Activated naive CD4-positive, alpha-beta T cell treated with anti-CD3 and anti-CD28 coated beads, Interleukin-2, amount 50 U/mL, for 24 hours (primary cell): ENCODE results near the gene METAP2.
"Not testable (repeated sequence)": the region's sequence is repeated elsewhere in the genome, so short reads cannot be mapped to it uniquely, and the experiment has no call there.

Experiments
- H3K27ac Mint-ChIP-seq: one replicate; pipeline ENCODE4 v1.8.0; 2021; ENCODE audit warnings: mild to moderate bottlenecking, mixed read lengths
- H3K27me3 Mint-ChIP-seq: one replicate; pipeline ENCODE4 v1.8.0; 2021; ENCODE audit warnings: mixed read lengths
- H3K36me3 Mint-ChIP-seq: one replicate; pipeline ENCODE4 v1.8.0; 2021; ENCODE audit warnings: mixed read lengths
- H3K4me1 Mint-ChIP-seq: one replicate; pipeline ENCODE4 v1.8.0; 2021; ENCODE audit warnings: mixed read lengths
- H3K4me3 Mint-ChIP-seq: one replicate; pipeline ENCODE4 v1.8.0; 2021; ENCODE audit warnings: mild to moderate bottlenecking, mixed read lengths
- H3K9me3 Mint-ChIP-seq: one replicate; pipeline ENCODE4 v1.8.0; 2021; ENCODE audit warnings: mixed read lengths

Gene METAP2

DNA sequence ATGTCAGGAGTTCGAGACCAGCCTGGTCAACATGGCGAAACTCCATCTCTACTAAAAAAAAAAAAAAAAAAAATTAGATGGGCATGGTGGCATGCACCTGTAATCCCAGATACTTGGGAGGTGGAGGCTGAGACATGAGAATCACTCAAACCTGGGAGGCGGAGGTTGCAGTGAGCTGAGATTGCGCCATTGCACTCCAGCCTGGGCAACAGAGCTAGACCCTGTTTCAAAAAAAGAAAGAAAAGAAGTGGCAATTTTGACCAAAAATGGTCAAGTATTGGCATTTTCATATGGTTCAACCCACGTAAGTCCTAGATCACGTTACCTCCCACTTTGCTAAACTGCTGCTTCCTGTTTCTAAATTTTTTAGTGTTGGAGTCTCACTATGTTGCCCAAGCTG, 8.6 kb downstream of the METAP2 start:
- not testable (repeated sequence) for H3K27ac Mint-ChIP-seq, H3K9me3 Mint-ChIP-seq, H3K4me3 Mint-ChIP-seq, H3K27me3 Mint-ChIP-seq
- Mint-ChIP-seq H3K4me1 (peaks cover 57% of the 10 kb centered on the region), H3K36me3 (peaks cover 18% of the 10 kb centered on the region)

DNA sequence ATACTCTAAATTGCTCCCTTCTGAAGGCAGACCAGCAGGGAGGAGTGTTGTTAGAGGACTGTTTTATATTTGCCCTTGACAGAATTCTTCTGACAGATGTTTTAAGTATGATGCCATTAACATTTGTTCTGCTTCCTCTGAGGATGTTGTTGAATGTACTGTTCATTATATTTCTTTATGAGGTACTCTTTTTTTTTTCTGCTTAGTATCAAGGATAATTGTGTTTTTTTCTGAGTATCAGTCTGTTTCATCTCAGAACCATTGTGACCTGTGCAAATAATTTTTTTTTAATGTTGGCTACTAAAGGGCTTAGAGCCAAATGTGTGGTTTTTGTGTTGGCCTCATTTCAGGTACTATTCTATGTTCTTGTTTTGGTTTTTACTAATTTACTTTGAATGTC, 10.6 kb downstream of the METAP2 start:
- Mint-ChIP-seq H3K4me3 (no peak overlapping the region), H3K4me1 (peaks cover 38% of the 10 kb centered on the region), H3K27ac (peak overlapping the region; percentile 10), H3K9me3 (no peaks in the 10 kb centered on the region), H3K36me3 (peaks cover 14% of the 10 kb centered on the region), H3K27me3 (no peaks in the 10 kb centered on the region)

DNA sequence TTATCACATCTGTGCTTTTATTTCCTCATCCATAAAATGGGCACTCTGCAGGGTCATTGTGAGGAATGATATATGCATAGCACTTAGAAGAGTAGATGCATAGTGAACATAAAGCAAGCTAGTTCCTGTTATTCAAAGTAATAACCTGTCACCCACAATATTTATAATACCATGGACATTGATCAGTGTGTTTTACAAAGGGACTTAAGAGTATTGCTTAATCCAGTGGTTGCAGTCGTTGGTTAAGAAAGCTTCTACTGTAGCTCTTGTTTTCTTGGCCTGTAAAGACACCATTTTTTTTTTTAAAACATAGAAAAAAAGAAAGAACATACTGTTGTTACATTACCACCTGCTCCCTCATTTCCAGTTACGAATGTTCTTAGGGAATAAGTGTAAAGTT, 13.1 kb downstream of the METAP2 start:
- H3K4me3 Mint-ChIP-seq = no peak overlapping the region
- peaks cover 13% of the 10 kb centered on the region for H3K36me3 Mint-ChIP-seq
- no peaks in the 10 kb centered on the region for H3K9me3 Mint-ChIP-seq
- no peak overlapping the region for H3K27ac Mint-ChIP-seq
- H3K4me1 Mint-ChIP-seq = peaks cover 21% of the 10 kb centered on the region
- H3K27me3 Mint-ChIP-seq = no peaks in the 10 kb centered on the region

DNA sequence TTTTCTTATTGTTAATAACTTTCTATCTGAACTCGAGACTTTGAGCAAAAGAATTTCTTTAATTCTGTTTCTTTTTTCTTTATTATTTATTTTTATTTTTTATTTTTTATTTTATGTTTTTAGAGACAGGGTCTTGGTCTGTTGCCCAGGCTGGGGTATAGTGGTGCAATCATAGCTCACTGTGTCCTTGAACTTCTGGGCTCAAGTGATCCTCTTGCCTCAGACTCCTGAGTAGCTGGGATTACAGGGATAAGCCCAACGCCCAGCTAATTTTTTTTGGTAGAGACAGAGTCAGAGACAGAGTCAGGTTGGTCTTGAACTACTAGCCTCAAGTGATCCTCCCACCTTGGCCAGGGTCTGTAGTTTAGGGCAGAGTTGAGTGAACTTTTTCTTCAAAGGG, 18.5 kb downstream of the METAP2 start:
- no peak overlapping the region for H3K27ac Mint-ChIP-seq
- no peaks in the 10 kb centered on the region for H3K9me3 Mint-ChIP-seq
- H3K4me1 Mint-ChIP-seq = peaks cover 8% of the 10 kb centered on the region
- H3K36me3 Mint-ChIP-seq = peaks cover 26% of the 10 kb centered on the region
- no peak overlapping the region for H3K4me3 Mint-ChIP-seq
- no peaks in the 10 kb centered on the region for H3K27me3 Mint-ChIP-seq

DNA sequence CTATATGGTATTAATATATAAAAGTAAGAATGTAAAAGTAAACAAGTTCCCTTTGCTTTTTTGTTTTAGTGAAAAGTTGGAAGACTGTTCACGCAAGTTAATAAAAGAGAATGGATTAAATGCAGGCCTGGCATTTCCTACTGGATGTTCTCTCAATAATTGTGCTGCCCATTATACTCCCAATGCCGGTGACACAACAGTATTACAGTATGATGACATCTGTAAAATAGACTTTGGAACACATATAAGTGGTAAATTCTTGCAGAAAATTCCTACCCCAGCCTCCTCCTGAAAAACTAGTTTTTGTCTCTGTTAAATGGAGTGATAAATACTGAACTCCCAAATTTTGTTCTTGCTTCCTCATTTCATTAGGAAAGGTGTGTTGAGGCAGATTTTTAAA, 20.9 kb downstream of the METAP2 start:
- Mint-ChIP-seq H3K4me1 (peaks cover 15% of the 10 kb centered on the region), H3K9me3 (no peaks in the 10 kb centered on the region), H3K27ac (no peak overlapping the region), H3K36me3 (peaks cover 41% of the 10 kb centered on the region), H3K4me3 (no peak overlapping the region), H3K27me3 (no peaks in the 10 kb centered on the region)

DNA sequence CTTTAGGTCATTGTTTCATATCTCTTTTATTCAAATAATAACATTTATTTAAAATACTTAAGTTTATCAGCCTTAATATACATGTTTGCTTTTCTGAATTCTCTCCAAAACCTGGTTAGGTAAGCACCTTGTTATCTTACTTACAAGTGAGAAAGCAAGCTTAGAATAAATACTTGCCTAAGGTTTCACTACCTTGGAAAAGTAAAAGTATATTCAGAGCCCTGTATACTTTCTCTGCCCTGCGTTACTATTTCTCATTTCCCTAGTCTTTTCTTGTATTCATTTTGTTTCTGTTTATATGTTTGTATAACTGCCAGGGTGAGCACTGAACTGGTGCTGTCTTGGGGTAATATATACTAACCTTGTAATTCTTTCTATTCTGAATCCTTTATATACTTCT, 21.5 kb downstream of the METAP2 start:
- H3K27ac Mint-ChIP-seq = no peak overlapping the region
- no peak overlapping the region for H3K4me3 Mint-ChIP-seq
- peaks cover 19% of the 10 kb centered on the region for H3K4me1 Mint-ChIP-seq
- no peaks in the 10 kb centered on the region for H3K27me3 Mint-ChIP-seq
- H3K36me3 Mint-ChIP-seq = peaks cover 46% of the 10 kb centered on the region
- no peaks in the 10 kb centered on the region for H3K9me3 Mint-ChIP-seq

DNA sequence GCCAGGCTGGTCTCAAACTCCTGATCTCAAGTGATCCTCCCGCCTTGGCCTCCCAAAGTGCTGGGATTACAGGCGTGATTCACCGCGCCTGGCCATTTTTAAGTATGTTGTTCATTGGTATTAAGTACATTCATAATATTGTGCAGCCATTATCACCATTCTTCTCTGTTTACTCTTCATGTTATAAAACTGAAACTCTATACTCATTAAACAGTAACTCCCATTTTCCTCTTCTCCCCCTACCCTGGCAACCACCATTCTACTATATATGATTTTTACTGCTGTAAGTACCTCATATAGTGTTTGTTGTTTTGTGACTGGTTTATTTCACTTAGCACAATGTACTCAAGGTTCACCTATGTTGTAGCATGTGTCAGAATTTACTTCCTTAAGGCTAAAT, 23.1 kb downstream of the METAP2 start:
- H3K27ac Mint-ChIP-seq = peak overlapping the region; percentile 57
- no peaks in the 10 kb centered on the region for H3K9me3 Mint-ChIP-seq
- H3K4me1 Mint-ChIP-seq = peaks cover 16% of the 10 kb centered on the region
- H3K4me3 Mint-ChIP-seq = no peak overlapping the region
- H3K27me3 Mint-ChIP-seq = no peaks in the 10 kb centered on the region
- peaks cover 46% of the 10 kb centered on the region for H3K36me3 Mint-ChIP-seq

DNA sequence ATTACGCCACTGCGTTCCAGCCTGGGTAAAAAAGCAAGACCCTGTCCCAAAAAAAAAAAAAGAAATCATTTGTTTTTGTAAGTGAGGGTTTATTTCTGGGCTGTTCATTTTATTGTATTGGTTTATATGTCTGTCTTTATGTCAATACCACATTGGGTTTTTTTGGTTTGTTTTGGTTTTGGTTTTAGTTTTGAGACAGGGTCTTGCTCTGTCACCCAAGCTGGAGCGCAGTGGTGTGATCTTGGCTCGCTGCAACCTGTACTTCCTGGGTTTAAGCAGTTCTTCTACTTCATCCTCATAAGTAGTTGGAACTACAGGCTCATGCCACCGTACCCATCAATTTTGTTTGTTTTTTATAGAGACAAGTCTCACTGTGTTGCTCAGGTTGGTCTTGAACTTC, 25.0 kb downstream of the METAP2 start:
- H3K36me3 Mint-ChIP-seq = peaks cover 60% of the 10 kb centered on the region

DNA sequence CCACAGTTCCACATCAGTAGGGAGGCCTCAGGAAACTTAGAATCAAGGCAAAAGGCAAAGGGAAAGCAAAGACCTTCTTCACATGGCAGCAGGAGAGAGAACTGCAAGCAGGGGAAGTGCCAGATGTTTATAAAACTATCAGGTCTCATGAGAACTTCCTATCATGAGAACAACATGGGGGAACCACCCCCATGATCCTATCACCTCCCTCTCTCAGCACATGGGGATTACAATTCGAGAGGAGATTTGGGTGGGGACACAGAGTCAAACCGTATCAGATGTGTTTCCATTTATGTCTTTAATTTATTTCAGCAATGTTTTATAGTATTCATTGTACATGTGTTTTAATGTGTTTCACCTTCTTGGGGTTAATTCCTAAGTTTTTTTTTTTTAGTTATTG, 25.8 kb downstream of the METAP2 start:
- H3K9me3 Mint-ChIP-seq = no peaks in the 10 kb centered on the region
- H3K4me3 Mint-ChIP-seq = no peak overlapping the region
- H3K4me1 Mint-ChIP-seq = peaks cover 34% of the 10 kb centered on the region
- peaks cover 60% of the 10 kb centered on the region for H3K36me3 Mint-ChIP-seq
- peak overlapping the region; percentile 46 for H3K27ac Mint-ChIP-seq
- H3K27me3 Mint-ChIP-seq = no peaks in the 10 kb centered on the region

More for the DNA sequence above, 25.0 kb downstream of the METAP2 start:
- no peak overlapping the region for H3K27ac Mint-ChIP-seq
- peaks cover 33% of the 10 kb centered on the region for H3K4me1 Mint-ChIP-seq
- no peak overlapping the region for H3K4me3 Mint-ChIP-seq
- H3K27me3 Mint-ChIP-seq = no peaks in the 10 kb centered on the region
- H3K9me3 Mint-ChIP-seq = no peaks in the 10 kb centered on the region

DNA sequence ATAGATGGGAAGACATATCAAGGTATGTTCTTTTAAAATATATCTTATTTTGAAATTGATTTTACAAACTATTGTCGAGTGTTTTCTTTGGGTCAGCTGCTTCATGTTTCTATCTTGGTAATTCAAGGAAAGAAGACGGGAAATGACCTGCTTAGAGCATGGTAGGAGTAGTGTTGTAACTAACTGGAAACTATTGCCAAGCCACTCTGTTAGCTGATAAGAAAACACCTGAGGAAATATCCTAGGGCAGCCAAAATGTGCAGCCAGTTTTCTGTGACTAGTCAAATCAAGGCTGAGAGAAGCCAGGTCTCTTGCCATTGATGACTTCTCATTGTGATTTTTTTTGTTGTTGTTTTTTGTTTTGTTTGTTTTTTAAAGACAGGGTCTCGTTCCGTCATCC, 30.2 kb downstream of the METAP2 start:
- Mint-ChIP-seq H3K4me1 (peaks cover 39% of the 10 kb centered on the region), H3K9me3 (no peaks in the 10 kb centered on the region), H3K27me3 (no peaks in the 10 kb centered on the region), H3K27ac (peak overlapping the region; percentile 62), H3K4me3 (no peak overlapping the region), H3K36me3 (peaks cover 43% of the 10 kb centered on the region)

DNA sequence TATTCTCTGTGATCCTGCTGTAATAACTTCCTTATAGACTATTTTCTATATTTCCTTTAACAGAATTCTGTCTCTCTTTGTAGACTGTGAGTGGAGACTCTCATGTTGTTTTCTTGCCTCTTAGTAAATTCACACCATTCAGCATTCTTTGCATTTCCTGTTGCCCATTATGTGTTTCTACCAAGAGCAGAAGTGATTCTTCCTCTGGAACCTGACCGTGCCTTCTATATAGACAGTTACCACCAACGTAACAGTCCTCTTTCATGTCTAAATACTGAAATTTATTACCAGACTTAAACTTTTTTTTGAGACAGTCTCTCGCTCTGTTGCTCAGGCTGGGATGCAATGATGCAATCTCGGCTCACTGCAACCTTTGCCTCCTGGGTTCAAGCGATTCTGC, 31.1 kb downstream of the METAP2 start:
- peaks cover 36% of the 10 kb centered on the region for H3K36me3 Mint-ChIP-seq
- no peak overlapping the region for H3K27ac Mint-ChIP-seq
- no peaks in the 10 kb centered on the region for H3K27me3 Mint-ChIP-seq
- peaks cover 36% of the 10 kb centered on the region for H3K4me1 Mint-ChIP-seq
- H3K4me3 Mint-ChIP-seq = no peak overlapping the region
- H3K9me3 Mint-ChIP-seq = no peaks in the 10 kb centered on the region

DNA sequence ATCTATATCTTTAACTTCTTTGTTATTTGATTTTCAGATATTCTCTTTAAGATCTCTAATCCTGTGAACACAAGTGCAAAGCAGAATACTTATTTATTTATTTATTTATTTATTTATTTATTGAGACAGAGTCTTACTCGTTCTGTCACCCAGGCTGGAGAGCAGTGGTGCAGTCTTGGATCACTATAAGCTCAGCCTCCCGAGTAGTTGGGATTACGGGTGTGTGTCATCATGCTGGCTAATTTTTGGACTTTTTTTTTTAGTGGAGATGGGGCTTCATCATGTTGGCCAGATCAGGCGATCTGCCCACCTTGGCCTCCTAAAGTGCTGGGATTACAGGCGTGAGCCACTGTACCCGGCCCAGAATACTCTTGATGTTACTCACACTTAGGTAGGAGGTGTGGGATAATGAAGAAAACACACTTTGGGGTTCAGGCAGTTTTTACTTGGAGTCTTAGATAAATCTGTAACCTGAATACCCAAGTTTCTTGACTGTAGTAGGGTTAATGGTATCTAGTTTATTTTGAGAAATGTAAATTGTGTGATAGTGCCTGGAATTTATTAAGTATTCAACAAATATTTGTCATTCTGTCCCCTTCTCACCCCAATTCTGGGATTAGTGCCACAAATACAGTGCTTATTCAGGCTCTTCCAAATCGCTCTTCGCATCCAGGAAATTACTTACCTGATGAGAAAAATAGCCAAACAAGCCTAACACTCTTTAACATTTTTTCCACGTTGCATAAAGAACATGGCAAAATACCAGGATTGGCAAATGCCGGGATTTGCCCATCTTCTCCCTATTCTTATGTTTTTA, 33.0 kb downstream of the METAP2 start:
- Mint-ChIP-seq H3K27me3 (no peaks in the 10 kb centered on the region), H3K4me1 (peaks cover 31% of the 10 kb centered on the region), H3K27ac (no peak overlapping the region), H3K9me3 (no peaks in the 10 kb centered on the region), H3K4me3 (no peak overlapping the region), H3K36me3 (peaks cover 36% of the 10 kb centered on the region)

DNA sequence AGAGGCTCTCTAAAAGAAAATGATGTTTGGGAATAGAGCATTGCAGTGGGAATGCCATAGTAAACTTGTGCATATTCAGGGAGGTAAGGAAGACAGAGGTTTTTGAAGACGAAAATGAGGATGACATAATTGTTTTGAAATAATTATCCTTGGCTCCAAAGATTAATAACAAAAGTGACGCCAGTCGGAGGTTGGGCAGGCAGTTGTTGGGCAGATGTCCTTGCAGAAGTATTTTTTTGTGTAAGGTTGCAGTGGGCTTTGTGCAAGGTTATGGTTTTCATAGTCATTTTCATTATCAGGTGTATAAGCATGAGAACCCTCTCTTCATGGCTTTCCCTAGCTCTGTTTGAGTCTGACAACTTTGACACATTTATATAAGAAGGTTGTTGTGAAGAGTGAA, 35.3 kb downstream of the METAP2 start:
- no peaks in the 10 kb centered on the region for H3K27me3 Mint-ChIP-seq
- H3K27ac Mint-ChIP-seq = no peak overlapping the region
- H3K4me1 Mint-ChIP-seq = peaks cover 13% of the 10 kb centered on the region
- H3K4me3 Mint-ChIP-seq = no peak overlapping the region
- no peaks in the 10 kb centered on the region for H3K9me3 Mint-ChIP-seq
- H3K36me3 Mint-ChIP-seq = peaks cover 28% of the 10 kb centered on the region

DNA sequence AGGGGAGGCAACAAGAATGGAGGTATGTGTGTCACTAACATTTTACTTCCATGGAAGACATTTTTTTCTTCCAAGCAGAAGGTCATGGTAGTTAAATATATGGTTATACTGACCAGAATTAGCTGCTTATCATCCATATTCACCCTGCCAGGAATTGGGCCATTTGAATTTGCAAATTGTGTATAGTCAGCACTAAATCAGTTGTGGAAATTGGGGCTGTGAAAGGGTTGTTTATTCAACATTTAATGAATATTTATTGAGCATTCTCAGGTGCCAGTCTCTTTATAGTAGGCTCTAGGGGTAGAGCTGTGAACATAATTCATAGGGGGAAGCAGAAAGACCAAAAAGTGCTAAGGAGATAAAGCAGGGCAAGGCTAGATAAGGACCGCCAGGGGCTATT, 38.0 kb downstream of the METAP2 start:
- H3K9me3 Mint-ChIP-seq = no peaks in the 10 kb centered on the region
- peaks cover 26% of the 10 kb centered on the region for H3K36me3 Mint-ChIP-seq
- peaks cover 15% of the 10 kb centered on the region for H3K4me1 Mint-ChIP-seq
- no peak overlapping the region for H3K27ac Mint-ChIP-seq
- H3K27me3 Mint-ChIP-seq = no peaks in the 10 kb centered on the region
- H3K4me3 Mint-ChIP-seq = no peak overlapping the region

DNA sequence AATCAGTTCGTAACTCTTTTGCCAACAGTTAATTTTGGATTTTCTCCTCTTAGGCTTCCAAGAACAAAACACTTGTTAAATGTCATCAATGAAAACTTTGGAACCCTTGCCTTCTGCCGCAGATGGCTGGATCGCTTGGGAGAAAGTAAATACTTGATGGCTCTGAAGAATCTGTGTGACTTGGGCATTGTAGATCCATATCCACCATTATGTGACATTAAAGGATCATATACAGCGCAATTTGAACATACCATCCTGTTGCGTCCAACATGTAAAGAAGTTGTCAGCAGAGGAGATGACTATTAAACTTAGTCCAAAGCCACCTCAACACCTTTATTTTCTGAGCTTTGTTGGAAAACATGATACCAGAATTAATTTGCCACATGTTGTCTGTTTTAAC, 39.6 kb downstream of the METAP2 start:
- Mint-ChIP-seq H3K27ac (no peak overlapping the region), H3K9me3 (no peaks in the 10 kb centered on the region), H3K27me3 (no peaks in the 10 kb centered on the region), H3K36me3 (peaks cover 22% of the 10 kb centered on the region), H3K4me3 (no peak overlapping the region), H3K4me1 (peaks cover 15% of the 10 kb centered on the region)

DNA sequence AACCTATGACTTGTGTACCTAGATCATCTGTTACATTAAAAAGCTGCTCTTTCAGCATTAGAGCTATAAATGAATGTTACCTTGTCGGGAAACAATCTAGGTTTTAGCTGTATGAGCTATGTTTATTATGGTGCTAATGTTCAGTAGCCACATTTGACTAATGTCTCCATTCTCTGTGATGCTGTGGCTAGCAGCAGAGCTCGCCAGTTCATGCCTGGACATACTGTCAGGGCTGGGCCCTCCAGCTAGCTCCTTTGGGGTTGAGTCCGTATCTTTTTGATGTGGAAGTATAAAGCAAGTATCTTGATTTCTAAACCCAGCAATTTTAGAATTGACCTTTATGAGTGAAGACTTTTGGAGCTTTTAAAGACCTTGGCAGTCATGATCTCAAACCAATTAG, 41.2 kb downstream of the METAP2 start:
- H3K4me3 Mint-ChIP-seq = no peak overlapping the region
- H3K9me3 Mint-ChIP-seq = no peaks in the 10 kb centered on the region
- H3K27ac Mint-ChIP-seq = no peak overlapping the region
- peaks cover 8% of the 10 kb centered on the region for H3K4me1 Mint-ChIP-seq
- H3K36me3 Mint-ChIP-seq = peaks cover 17% of the 10 kb centered on the region
- H3K27me3 Mint-ChIP-seq = no peaks in the 10 kb centered on the region

DNA sequence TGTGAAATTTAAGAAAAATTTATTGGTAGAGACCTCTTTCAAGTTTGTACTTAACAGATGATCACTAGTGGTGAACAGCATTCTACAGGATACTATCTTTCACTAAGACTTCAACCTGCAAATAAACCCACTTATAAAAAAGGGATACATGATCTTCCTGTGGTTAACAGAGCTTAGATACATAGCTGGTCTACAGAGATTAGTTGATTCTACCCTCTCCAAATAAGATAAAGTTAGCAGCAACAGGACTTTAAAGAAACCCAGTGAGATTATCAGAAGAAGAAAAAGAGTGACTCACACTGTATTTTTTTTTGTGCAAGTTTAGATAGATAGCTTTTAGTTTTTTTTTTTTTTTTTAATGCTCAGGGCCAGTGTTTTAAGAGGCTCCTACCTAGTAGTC, 42.8 kb downstream of the METAP2 start:
- peaks cover 6% of the 10 kb centered on the region for H3K4me1 Mint-ChIP-seq
- H3K27me3 Mint-ChIP-seq = no peaks in the 10 kb centered on the region
- H3K9me3 Mint-ChIP-seq = no peaks in the 10 kb centered on the region
- peak overlapping the region; percentile 38 for H3K27ac Mint-ChIP-seq
- H3K36me3 Mint-ChIP-seq = peaks cover 11% of the 10 kb centered on the region
- H3K4me3 Mint-ChIP-seq = no peak overlapping the region
